Measurements from ENCODE around the gene MRM3.
"Not testable (repeated sequence)": the region's sequence is repeated elsewhere in the genome, so short reads cannot be mapped to it uniquely, and the experiment has no call there.

MRM3 gene

DNA sequence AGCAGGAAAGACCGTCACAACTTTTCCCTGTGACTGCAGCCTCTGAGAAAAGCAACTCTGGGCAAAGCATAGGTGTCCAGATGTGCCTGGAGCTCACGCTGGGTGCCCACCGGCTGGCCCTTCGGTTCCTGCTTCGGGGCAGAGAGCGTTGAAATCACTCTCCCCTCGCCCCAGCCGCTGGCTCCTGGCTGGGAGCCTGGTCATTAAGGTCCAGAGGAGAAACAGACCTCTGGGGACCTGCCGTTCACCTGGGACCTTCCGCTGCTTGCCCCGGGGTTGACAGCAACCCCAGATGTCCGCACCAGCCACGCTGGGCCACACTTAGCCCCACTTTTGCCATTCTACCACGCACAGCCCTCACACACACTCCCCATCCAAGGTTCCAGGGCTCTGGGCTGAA lies 13.1 kb downstream of the MRM3 start:
- DNase-seq = no peak
- ATAC-seq (replicated peaks) = no peak
- Mint-ChIP-seq H3K27ac (no peak overlapping the region), H3K4me1 (peaks cover 4 to 12% of the 10 kb centered on the region in 2 donors), H3K36me3 (peaks cover 27 to 40% of the 10 kb centered on the region in 2 donors), H3K27me3 (no peaks in the 10 kb centered on the region), H3K4me3 (no peak overlapping the region), H3K9me3 (no peaks in the 10 kb centered on the region)

DNA sequence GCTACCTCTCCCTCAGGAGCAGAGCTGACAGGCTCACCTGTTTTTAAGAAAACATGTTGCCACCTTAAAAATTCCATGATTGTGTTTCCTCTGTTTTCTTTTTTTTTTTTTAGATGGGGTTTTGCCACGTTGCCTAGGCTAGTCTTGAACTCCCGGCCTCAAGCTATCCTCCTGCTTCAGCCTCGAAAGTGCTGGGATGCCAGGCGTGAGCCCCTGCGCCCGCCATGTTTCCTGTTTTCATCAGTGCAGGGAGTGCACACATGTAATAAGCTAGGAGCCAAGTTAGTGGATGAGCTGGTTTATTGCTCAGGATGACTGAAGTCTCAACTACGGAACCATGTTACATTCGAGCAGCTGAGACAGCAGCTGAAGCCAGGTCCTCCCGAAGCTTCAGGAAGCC lies 13.6 kb downstream of the MRM3 start:
- Mint-ChIP-seq H3K9me3 (no peaks in the 10 kb centered on the region), H3K4me1 (peaks cover 4 to 12% of the 10 kb centered on the region in 2 donors)
- ATAC-seq (replicated peaks) = no peak

GRCh38 chr17:796609-797008 lies 14.5 kb downstream of the MRM3 start:
- Mint-ChIP-seq H3K27ac (no peak overlapping the region), H3K36me3 (peaks cover 18 to 30% of the 10 kb centered on the region in 2 donors), H3K9me3 (no peaks in the 10 kb centered on the region), H3K4me1 (peaks cover 4 to 7% of the 10 kb centered on the region in 2 donors), H3K27me3 (no peaks in the 10 kb centered on the region), H3K4me3 (no peak overlapping the region)
- DNase-seq (no peak), ATAC-seq (replicated peaks) (no peak)

More for the DNA sequence above, 13.6 kb downstream of the MRM3 start:
- H3K4me3 Mint-ChIP-seq = no peak overlapping the region
- H3K36me3 Mint-ChIP-seq = peaks cover 27 to 39% of the 10 kb centered on the region in 2 donors
- H3K27ac Mint-ChIP-seq = no peak overlapping the region
- no peak for DNase-seq
- H3K27me3 Mint-ChIP-seq = no peaks in the 10 kb centered on the region

GRCh38 chr17:797236-797840 lies 15.2 kb downstream of the MRM3 start:
- no peak overlapping the region for H3K27ac Mint-ChIP-seq
- no peaks in the 10 kb centered on the region for H3K27me3 Mint-ChIP-seq
- no peak overlapping the region for H3K4me3 Mint-ChIP-seq
- ATAC-seq (replicated peaks) (no peak), DNase-seq (no peak)
- H3K4me1 Mint-ChIP-seq = peaks cover 4 to 7% of the 10 kb centered on the region in 2 donors
- H3K36me3 Mint-ChIP-seq = peaks cover 15 to 26% of the 10 kb centered on the region in 2 donors
- no peaks in the 10 kb centered on the region for H3K9me3 Mint-ChIP-seq

GRCh38 chr17:798246-798645 lies 16.1 kb downstream of the MRM3 start:
- Mint-ChIP-seq H3K9me3 (no peaks in the 10 kb centered on the region), H3K4me1 (peaks cover 4 to 7% of the 10 kb centered on the region in 2 donors), H3K36me3 (peaks cover 8 to 21% of the 10 kb centered on the region in 2 donors), H3K4me3 (no peak overlapping the region), H3K27ac (no peak overlapping the region), H3K27me3 (no peaks in the 10 kb centered on the region)
- ATAC-seq (replicated peaks) (no peak), DNase-seq (no peak)

GRCh38 chr17:799261-799660 lies 17.1 kb downstream of the MRM3 start:
- Mint-ChIP-seq H3K4me1 (peaks cover 4 to 7% of the 10 kb centered on the region in 2 donors), H3K36me3 (peaks cover 8 to 17% of the 10 kb centered on the region in 2 donors), H3K9me3 (no peaks in the 10 kb centered on the region), H3K4me3 (no peak overlapping the region), H3K27me3 (no peaks in the 10 kb centered on the region), H3K27ac (no peak overlapping the region)
- ATAC-seq (replicated peaks) = no peak
- no peak for DNase-seq

DNA sequence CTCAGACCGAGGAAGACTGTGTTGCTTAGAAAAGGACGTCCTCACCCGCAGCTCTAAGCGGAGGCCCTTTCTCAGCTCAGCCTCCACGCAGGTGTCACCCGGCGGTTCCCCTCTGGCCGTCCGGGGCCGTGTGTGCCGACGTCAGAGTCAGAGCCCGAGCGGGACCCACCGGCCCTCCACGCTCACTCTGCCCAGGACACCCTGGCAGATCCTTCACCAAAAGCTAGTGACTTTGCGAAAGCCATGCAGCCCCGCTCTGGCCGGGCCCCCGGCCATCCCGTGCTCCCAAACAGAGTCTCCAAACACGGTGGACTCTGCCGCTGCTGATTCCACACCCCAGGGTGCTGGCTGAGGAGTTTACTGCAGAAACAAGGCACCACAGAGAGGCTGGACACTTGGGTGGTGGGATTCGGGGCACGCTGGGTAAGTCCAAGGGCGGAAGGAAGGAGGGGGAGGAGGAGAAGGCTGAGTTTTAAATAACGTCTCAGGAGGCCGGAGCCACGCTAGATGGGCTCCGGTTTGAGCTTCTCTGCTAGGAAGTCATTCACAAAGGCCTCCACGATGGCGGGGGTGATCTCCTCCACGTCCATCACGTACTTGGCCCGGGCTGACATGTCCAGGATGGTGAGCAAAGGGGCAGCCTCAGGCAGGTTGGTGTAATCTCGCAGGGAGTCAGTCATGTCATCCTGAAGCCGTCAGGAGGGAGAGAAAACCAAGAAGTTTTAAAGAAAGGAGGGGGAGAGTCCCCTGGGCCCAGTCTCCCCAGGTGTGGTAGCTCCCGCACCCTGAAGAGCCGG lies 18.5 kb downstream of the MRM3 start:
- H3K4me3 Mint-ChIP-seq = no peak overlapping the region
- H3K27me3 Mint-ChIP-seq = no peaks in the 10 kb centered on the region
- H3K27ac Mint-ChIP-seq = no peak overlapping the region
- peaks cover 6 to 11% of the 10 kb centered on the region in 2 donors for H3K36me3 Mint-ChIP-seq
- ATAC-seq (replicated peaks) = no peak
- no peaks in the 10 kb centered on the region for H3K9me3 Mint-ChIP-seq
- H3K4me1 Mint-ChIP-seq = no peaks in the 10 kb centered on the region
- no peak for DNase-seq

- Mint-ChIP-seq H3K4me3 (no peak overlapping the region), H3K36me3 (peaks cover 1 to 2% of the 10 kb centered on the region in 2 donors), H3K9me3 (no peaks in the 10 kb centered on the region), H3K4me1 (no peaks in the 10 kb centered on the region), H3K27ac (no peak overlapping the region), H3K27me3 (no peaks in the 10 kb centered on the region)
- DNase-seq (no peak), ATAC-seq (replicated peaks) (no peak)
Measured at GRCh38 chr17:801660-802059, 19.5 kb downstream of the MRM3 start.

GRCh38 chr17:802481-802880 lies 20.3 kb downstream of the MRM3 start:
- Mint-ChIP-seq H3K9me3 (no peaks in the 10 kb centered on the region), H3K27ac (no peak overlapping the region), H3K36me3 (no peaks in the 10 kb centered on the region), H3K27me3 (peaks cover 0 to 6% of the 10 kb centered on the region in 2 donors), H3K4me1 (no peaks in the 10 kb centered on the region), H3K4me3 (no peak overlapping the region)
- DNase-seq (no peak), ATAC-seq (replicated peaks) (no peak)

DNA sequence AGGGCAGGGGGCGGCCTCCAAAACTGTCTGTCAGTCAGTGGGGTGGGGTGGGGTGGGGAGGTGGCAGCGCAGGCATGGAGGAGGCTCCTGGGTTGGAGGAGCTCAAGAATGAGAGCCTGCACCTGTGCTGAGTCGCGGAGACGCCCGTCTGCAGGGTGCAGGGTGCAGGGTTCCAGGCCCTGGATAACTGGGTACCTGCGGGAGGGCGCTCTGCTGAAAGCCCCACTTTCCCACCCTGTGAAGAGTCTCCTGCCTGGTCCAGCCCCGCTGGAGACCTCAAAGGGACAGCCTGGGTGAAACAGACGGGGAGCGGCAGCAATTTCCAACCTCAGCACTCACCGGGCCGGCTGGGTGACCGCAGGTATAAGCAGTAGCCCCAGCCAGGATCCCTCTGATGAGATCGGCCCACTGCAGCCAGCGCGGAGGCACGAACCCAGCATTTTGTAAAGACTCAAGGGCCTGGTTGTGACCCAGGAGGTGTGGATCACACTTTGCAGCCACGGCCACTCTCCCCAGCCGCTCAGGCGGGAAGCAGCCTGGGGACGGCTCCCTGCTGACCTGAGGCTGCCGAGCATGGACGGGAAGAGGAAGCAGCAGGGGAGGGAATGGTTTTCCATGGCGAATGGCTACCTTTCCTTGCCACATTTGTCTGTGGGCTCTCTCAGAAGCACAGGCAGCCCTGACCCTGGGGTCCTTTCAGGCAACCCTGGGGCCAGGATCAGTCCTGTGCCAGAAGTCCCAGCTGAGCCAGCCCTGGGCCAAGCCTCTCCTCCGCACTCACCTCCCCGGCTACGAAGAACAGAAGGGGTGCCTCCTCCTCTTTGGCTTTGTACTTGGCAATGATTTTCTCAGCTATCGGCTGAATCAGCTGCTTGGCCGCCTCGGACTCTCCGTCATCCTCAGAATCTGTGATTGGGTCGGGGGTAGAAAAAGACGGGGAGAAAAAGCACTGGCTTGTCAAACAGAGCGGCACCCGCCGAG lies 21.0 kb downstream of the MRM3 start:
- Mint-ChIP-seq H3K4me3 (no peak overlapping the region), H3K9me3 (no peaks in the 10 kb centered on the region), H3K36me3 (no peaks in the 10 kb centered on the region), H3K4me1 (no peaks in the 10 kb centered on the region), H3K27ac (no peak overlapping the region), H3K27me3 (peaks cover 0 to 6% of the 10 kb centered on the region in 2 donors)
- DNase-seq (no peak), ATAC-seq (replicated peaks) (no peak)

- ATAC-seq (replicated peaks) (no peak), DNase-seq (no peak)
- Mint-ChIP-seq H3K9me3 (no peaks in the 10 kb centered on the region), H3K27ac (no peak overlapping the region), H3K4me1 (no peaks in the 10 kb centered on the region), H3K4me3 (no peak overlapping the region), H3K27me3 (peaks cover 7 to 14% of the 10 kb centered on the region in 2 donors), H3K36me3 (no peaks in the 10 kb centered on the region)
Measured at GRCh38 chr17:804541-805435, 22.6 kb downstream of the MRM3 start.

DNA sequence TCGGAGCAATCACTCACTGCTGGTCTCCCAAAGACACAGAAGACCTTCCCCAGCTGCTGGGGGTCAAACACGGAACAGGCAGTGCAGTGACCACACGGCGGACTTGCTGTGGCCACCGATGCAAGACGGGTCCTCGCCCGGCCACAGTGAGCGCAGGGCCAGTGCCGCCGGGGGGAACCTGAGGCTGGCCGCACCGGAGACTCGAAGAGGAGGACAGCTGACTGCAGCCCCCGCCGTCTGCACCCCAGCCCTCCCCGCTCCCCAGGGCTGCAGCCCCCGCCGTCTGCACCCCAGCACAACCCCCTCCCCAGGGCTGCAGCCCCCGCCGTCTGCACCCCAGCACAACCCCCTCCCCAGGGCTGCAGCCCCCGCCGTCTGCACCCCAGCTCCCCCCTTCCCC lies 23.7 kb downstream of the MRM3 start:
- not testable (repeated sequence) for H3K36me3 Mint-ChIP-seq; H3K4me3 Mint-ChIP-seq; H3K27ac Mint-ChIP-seq; DNase-seq; ATAC-seq (replicated peaks); H3K4me1 Mint-ChIP-seq; H3K9me3 Mint-ChIP-seq
- H3K27me3 Mint-ChIP-seq = peaks cover 9 to 14% of the 10 kb centered on the region in 2 donors

- no peak overlapping the region for H3K27ac Mint-ChIP-seq
Measured at GRCh38 chr17:806346-806745, 24.2 kb downstream of the MRM3 start.

More at GRCh38 chr17:806346-806745, 24.2 kb downstream of the MRM3 start:
- H3K27me3 Mint-ChIP-seq = peaks cover 9 to 14% of the 10 kb centered on the region in 2 donors
- no peaks in the 10 kb centered on the region for H3K9me3 Mint-ChIP-seq
- ATAC-seq (replicated peaks) = no peak
- no peaks in the 10 kb centered on the region for H3K36me3 Mint-ChIP-seq
- DNase-seq = no peak
- no peak overlapping the region for H3K4me3 Mint-ChIP-seq
- no peaks in the 10 kb centered on the region for H3K4me1 Mint-ChIP-seq
